Measurements from ENCODE around the gene PRKAR2A.

DNA sequence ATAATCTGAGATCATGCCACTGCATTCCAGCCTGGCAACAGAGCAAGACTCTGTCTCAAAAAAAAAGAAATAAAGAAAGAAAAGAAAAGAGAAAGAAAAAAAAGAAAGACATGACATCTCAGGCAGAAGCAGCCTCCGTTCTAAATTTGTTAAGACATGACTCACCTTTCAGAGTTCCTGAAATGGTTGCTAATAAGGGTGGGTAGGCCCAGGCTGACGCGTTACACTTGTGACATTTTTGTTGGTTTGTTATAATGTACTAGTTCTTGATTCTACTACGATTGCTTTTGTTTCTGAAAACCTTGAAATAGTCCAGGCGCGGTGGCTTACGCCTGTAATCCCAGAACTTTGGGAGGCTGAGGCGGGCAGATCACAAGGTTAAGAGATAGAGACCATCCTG, 30.0 kb upstream of the PRKAR2A start:
- TF ChIP-seq CTCF (conservative IDR thresholded peaks at IDR 0.05; ENCODE audit: low read depth in 2 of 2): no peak
- TF ChIP-seq JUNB (IDR thresholded peaks at IDR 0.05; ENCODE audit: unreplicated experiment): no peak
- no peak for TF ChIP-seq EZH2 (IDR thresholded peaks at IDR 0.05; ENCODE audit: low read depth, unreplicated experiment)
- no peak for TF ChIP-seq CREB1 (CRISPR knock-in tag; IDR thresholded peaks at IDR 0.05; ENCODE audit: low read depth)
- no peak for TF ChIP-seq EZH2phosphoT487 (IDR thresholded peaks at IDR 0.05; ENCODE audit: unreplicated experiment)
- no peak for TF ChIP-seq POLR2AphosphoS5 (IDR thresholded peaks at IDR 0.05; ENCODE audit: low read depth)
